Suprapubic skin (tissue), 4 donors: ENCODE results near the gene SPOCD1. TPM values are rescaled to one million over a fixed set of nuclear protein-coding genes. Genes with fewer than 3 reads are reported as not detected.

ENCODE experiments used
- DNase-seq, 2 donors: peaks; one replicate each; pipeline ENCODE4 v3.0.0-alpha.2; 2019; ENCODE audit warnings: low spot score in 2 of 2
- H3K27ac ChIP-seq: fragments of 200-600 bp; sonication (generic); one replicate; pipeline ENCODE4 v1.5.1; 2019
- H3K27me3 ChIP-seq: fragments of 200-600 bp; sonication (generic); one replicate; pipeline ENCODE4 v1.5.1; 2019
- H3K36me3 ChIP-seq: fragments of 200-600 bp; sonication (generic); one replicate; pipeline ENCODE4 v1.5.1; 2019
- H3K4me1 ChIP-seq: fragments of 200-600 bp; sonication (generic); one replicate; pipeline ENCODE4 v1.5.1; 2019
- H3K4me3 ChIP-seq: fragments of 200-600 bp; sonication (generic); one replicate; pipeline ENCODE4 v1.5.1; 2019; ENCODE audit warnings: mild to moderate bottlenecking
- H3K9me3 ChIP-seq: fragments of 200-600 bp; sonication (generic); one replicate; pipeline ENCODE4 v1.5.1; 2019
- CTCF ChIP-seq, 2 donors: fragments of 200-600 bp in 1 of 2; fragments of 450-650 bp in 1 of 2; sonication (generic) in 1 of 2; IDR thresholded peaks; one replicate each; pipeline ENCODE4 v1.5.1; 2016 to 2019; ENCODE audit warnings: antibody characterized with exemption in 2 of 2, mild to moderate bottlenecking in 1 of 2, moderate library complexity in 1 of 2
- EP300 ChIP-seq: sonication (generic); formaldehyde crosslinking; IDR thresholded peaks from one replicate; pipeline ENCODE4 v1.6.1; 2017; ENCODE audit warnings: antibody characterized with exemption
- POLR2A ChIP-seq, 2 donors: fragments of 450-650 bp; IDR thresholded peaks; one replicate each; pipeline ENCODE4 v1.6.1; 2017; ENCODE audit warnings: antibody characterized with exemption in 2 of 2, mild to moderate bottlenecking in 2 of 2, moderate library complexity in 2 of 2
- POLR2AphosphoS5 ChIP-seq, 3 donors: sonication (generic); formaldehyde crosslinking; IDR thresholded peaks; one replicate each; pipeline ENCODE4 v1.6.1; 2017; ENCODE audit warnings: antibody characterized with exemption in 3 of 3
- WGBS: methylation state at CpG from one replicate; pipeline ENCODE4 v1.1.5; 2018; 5-methylcytosine and 5-hydroxymethylcytosine counted together
- total RNA-seq, 4 donors: library from RNA; depleted of rRNA; stranded (reverse); fragments of >200 nt; gene quantifications; one replicate each; pipeline ENCODE4 v1.1.0, GENCODE V29; 2016

SPOCD1 gene
- total RNA-seq, 4 donors from 2014 or later: 3.2 TPM; not detected in 3

- Histone ChIP-seq H3K27ac (no peak overlapping the region), H3K27me3 (no peaks in the 10 kb centered on the region), H3K4me3 (no peak overlapping the region), H3K9me3 (no peaks in the 10 kb centered on the region), H3K36me3 (no peaks in the 10 kb centered on the region), H3K4me1 (peaks cover 6% of the 10 kb centered on the region)
- no peak for DNase-seq
- TF ChIP-seq POLR2A (IDR thresholded peaks at IDR 0.05) (no peak), POLR2AphosphoS5 (IDR thresholded peaks at IDR 0.05) (no peak), CTCF (IDR thresholded peaks at IDR 0.05) (no peak), EP300 (no peak)
- WGBS: 45% methylated on average over 7 of the region's 9 CpGs
These were observed 62.0 kb downstream of the SPOCD1 start for GRCh38 chr1:31753707-31754349.

GRCh38 chr1:31752952-31753475, 62.8 kb downstream of the SPOCD1 start:
- Histone ChIP-seq H3K27ac (no peak overlapping the region), H3K4me3 (no peak overlapping the region), H3K9me3 (no peaks in the 10 kb centered on the region), H3K36me3 (no peaks in the 10 kb centered on the region), H3K4me1 (peaks cover 6% of the 10 kb centered on the region), H3K27me3 (no peaks in the 10 kb centered on the region)
- no peak for DNase-seq
- 84% methylated on average over 11 of the region's 12 CpGs for WGBS
- TF ChIP-seq POLR2A (IDR thresholded peaks at IDR 0.05): no peak
- TF ChIP-seq EP300: no peak
- TF ChIP-seq POLR2AphosphoS5 (IDR thresholded peaks at IDR 0.05): no peak
- TF ChIP-seq CTCF (IDR thresholded peaks at IDR 0.05): no peak

GRCh38 chr1:31752258-31752657, 63.6 kb downstream of the SPOCD1 start:
- Histone ChIP-seq H3K27me3 (no peaks in the 10 kb centered on the region), H3K9me3 (no peaks in the 10 kb centered on the region), H3K27ac (no peak overlapping the region), H3K4me3 (no peak overlapping the region), H3K4me1 (peaks cover 6% of the 10 kb centered on the region), H3K36me3 (no peaks in the 10 kb centered on the region)
- no peak for TF ChIP-seq POLR2AphosphoS5 (IDR thresholded peaks at IDR 0.05)
- TF ChIP-seq POLR2A (IDR thresholded peaks at IDR 0.05): no peak
- no peak for TF ChIP-seq EP300
- no peak for TF ChIP-seq CTCF (IDR thresholded peaks at IDR 0.05)
- 100% methylated on average over 1 of the region's 7 CpGs for WGBS
- no peak for DNase-seq

- Histone ChIP-seq H3K36me3 (no peaks in the 10 kb centered on the region), H3K9me3 (no peaks in the 10 kb centered on the region), H3K27ac (no peak overlapping the region), H3K4me1 (peaks cover 6% of the 10 kb centered on the region), H3K4me3 (no peak overlapping the region), H3K27me3 (no peaks in the 10 kb centered on the region)
- no peak for DNase-seq
- 85% methylated on average over 5 of the region's 5 CpGs for WGBS
- TF ChIP-seq CTCF (IDR thresholded peaks at IDR 0.05) (no peak), POLR2A (IDR thresholded peaks at IDR 0.05) (no peak)
These were observed 64.0 kb downstream of the SPOCD1 start for GRCh38 chr1:31751822-31752241.

GRCh38 chr1:31750858-31751510, 64.8 kb downstream of the SPOCD1 start:
- WGBS: 54% methylated on average over 11 of the region's 11 CpGs
- TF ChIP-seq POLR2AphosphoS5 (IDR thresholded peaks at IDR 0.05): no peak
- no peak for TF ChIP-seq POLR2A (IDR thresholded peaks at IDR 0.05)
- no peak for TF ChIP-seq EP300
- no peak for TF ChIP-seq CTCF (IDR thresholded peaks at IDR 0.05)
- Histone ChIP-seq H3K36me3 (no peaks in the 10 kb centered on the region), H3K27me3 (no peaks in the 10 kb centered on the region), H3K4me3 (no peak overlapping the region), H3K9me3 (no peaks in the 10 kb centered on the region), H3K4me1 (peaks cover 6% of the 10 kb centered on the region), H3K27ac (no peak overlapping the region)
- no peak for DNase-seq
